Measurements from ENCODE around the gene TOP3B.

The TOP3B gene, protein sequence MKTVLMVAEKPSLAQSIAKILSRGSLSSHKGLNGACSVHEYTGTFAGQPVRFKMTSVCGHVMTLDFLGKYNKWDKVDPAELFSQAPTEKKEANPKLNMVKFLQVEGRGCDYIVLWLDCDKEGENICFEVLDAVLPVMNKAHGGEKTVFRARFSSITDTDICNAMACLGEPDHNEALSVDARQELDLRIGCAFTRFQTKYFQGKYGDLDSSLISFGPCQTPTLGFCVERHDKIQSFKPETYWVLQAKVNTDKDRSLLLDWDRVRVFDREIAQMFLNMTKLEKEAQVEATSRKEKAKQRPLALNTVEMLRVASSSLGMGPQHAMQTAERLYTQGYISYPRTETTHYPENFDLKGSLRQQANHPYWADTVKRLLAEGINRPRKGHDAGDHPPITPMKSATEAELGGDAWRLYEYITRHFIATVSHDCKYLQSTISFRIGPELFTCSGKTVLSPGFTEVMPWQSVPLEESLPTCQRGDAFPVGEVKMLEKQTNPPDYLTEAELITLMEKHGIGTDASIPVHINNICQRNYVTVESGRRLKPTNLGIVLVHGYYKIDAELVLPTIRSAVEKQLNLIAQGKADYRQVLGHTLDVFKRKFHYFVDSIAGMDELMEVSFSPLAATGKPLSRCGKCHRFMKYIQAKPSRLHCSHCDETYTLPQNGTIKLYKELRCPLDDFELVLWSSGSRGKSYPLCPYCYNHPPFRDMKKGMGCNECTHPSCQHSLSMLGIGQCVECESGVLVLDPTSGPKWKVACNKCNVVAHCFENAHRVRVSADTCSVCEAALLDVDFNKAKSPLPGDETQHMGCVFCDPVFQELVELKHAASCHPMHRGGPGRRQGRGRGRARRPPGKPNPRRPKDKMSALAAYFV

DNA sequence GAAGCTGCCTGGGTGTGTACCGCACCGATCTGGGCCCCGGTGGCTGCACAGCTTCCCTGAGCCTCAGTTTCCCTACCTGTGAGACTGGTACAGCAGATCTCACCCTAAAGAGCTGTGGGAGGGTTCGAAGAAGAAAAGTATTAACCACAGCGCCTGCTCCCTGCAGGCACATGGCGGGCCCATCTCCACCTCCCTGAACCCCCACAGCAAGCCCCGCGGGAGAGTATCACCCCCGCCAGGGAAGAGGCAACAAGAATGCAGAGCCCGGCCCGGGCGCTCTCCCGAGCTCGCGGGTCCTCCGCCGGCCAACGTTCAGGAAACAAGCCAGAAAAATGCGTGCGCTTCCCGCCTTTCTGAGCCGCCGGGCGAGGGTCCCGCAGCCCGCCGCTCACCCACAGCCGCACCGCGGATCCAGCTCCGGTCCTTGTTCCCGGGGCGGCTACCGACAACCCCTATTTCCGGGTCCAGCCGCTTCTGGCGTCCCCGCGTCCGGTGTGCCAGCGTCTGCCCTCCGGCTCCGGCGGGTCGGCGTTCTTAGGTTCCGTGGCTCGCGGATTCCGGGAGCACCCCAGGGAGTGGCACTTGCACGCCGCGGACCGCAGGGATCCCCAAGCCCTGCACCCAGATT lies at the start of gene TOP3B:
Gene TOP3B (minus strand): TSS at position 450 of the 628 bp plus-strand sequence. CDS start 7,078 bp downstream, outside the sequence.
- DNase-seq (ENCODE audit: low read depth, low spot score): peak; percentile 88

DNA sequence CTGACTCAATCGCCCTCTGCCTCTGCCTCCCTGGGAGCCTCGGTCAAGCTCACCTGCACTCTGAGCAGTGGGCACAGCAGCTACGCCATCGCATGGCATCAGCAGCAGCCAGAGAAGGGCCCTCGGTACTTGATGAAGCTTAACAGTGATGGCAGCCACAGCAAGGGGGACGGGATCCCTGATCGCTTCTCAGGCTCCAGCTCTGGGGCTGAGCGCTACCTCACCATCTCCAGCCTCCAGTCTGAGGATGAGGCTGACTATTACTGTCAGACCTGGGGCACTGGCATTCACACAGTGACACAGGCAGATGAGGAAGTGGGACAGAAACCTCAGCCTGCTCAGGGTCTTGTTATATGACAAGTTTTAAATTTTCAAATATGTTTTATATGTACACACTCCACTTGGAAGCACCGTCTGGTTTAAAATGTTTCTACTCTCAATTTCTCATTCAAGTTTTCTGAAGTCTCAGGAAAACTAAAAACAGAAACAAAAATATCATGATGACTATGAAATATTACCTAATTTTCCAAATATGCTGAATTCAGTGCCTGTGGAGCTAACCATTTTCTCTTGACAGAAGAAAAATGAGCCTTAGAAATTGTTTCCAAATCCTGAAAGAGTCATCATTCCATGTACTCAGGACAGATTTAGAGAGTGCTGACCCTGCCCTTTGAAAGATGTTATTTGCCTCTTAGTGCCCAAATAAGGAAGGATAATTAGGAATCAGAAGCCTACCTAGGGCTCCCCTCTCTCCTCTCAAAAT lies 48.8 kb upstream of the TOP3B start:
- DNase-seq (ENCODE audit: low read depth, low spot score): no peak

DNA sequence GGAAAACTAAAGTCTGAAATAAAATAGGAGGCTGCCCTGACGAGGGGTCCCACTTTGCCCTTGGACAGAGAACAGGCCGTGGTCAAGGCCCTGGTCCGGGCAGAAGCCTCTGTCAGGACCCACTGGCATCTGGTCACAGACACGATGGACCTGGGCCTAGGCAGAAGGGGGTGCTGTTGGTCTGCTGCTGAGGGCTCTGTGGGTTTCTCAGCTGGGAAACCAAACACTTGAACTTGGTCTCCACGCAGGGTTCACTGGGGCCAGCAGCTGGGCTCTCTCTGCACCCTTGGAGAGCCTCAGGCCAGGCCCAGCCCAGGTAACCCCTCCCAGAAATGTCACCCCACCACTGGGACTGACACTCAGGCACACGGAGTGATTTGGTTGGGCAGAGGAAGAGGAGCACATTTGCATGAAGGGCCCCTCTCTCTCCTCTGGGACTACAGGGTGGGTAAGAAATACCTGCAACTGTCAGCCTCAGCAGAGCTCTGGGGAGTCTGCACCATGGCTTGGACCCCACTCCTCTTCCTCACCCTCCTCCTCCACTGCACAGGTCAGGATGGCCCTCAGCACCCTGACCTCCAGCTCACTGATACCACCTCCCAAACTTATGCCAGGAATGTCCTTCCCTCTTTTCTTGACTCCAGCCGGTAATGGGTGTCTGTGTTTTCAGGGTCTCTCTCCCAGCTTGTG lies 48.1 kb upstream of the TOP3B start:
- DNase-seq (ENCODE audit: low read depth, low spot score): no peak

DNA sequence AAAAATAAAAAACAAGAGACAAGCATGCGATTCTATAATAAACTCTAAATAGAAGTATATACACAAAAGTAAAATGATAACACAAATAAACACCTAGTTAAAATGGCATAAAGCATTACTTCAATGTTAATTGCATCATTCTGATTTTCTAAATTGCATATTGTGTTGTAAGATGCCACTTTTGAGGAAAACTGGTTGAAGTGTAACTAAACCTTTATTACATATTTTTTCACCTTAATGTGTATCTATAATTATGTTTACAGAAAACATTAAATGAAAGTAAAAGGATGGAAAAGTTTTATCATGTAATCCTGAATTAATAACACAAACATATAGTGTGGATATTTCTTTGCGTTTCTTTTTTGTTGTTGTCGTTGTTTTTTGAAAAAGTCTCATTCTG lies 45.4 kb upstream of the TOP3B start:
- DNase-seq (ENCODE audit: low read depth, low spot score): no peak

DNA sequence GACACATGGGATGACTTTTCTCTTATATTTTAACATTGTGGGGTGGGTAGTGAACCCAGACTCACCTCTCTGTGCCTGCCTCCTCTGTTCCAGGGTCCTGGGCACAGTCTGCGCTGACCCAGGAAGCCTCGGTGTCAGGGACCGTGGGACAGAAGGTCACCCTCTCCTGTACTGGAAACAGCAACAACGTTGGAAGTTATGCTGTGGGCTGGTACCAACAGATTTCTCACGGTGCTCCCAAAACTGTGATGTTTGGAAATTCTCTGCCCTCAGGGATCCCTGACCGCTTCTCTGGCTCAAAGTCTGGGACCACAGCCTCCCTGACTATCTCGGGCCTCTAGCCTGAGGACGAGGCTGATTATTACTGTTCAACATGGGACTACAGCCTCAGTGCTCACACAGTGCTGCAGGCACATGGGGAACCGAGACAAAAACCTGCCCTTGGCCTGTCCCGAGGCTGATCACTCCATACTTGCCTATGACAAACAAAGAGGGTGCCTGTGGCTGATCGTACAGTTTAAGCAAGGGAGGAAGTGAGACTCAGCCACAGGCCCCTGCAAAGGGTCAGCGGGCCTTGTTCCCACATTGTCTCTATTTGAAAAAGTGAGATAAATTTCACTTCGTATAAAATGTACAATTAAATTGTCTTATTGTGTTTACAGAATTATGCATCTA lies 43.7 kb upstream of the TOP3B start:
- no peak for DNase-seq (ENCODE audit: low read depth, low spot score)

DNA sequence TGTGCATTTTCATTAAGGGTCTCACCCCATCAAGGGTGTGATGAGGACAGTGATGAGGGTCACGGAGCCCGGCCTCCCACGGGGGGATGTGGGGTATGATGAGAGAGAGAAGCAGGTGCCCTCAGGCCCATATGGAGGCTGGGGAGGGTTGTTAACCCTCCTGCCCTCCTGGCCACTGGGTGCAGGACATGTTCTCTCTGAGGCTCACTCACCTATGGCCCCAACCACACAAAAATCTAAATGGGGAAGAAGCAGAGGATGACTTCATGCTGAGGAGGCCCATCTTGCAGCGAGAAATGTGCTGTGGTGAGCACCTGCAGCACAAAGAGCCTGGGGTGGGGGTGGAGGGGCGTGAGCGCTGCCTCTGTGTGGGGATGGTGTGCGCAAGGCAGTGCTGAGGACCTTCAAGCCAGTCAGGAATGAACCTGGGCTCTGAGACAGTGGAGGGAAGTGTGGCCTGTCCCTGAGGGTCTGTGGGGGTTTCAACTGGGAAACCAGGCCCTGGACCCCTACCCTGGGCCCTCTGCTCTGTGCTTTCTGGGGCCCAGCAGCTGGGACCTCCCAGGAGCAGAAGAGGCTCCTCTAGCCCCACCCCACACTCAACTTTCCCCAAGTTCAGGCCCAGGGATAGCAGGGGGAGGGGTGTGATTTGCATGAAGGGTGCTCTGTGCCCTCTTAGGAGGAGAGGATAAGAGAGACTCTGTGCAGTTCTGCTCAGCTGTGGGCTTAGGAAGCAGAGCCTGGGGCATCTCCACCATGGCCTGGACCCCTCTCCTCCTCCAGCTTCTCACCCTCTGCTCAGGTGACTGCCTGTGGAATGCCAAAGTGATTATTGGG lies 43.0 kb upstream of the TOP3B start:
- DNase-seq (ENCODE audit: low read depth, low spot score): no peak

DNA sequence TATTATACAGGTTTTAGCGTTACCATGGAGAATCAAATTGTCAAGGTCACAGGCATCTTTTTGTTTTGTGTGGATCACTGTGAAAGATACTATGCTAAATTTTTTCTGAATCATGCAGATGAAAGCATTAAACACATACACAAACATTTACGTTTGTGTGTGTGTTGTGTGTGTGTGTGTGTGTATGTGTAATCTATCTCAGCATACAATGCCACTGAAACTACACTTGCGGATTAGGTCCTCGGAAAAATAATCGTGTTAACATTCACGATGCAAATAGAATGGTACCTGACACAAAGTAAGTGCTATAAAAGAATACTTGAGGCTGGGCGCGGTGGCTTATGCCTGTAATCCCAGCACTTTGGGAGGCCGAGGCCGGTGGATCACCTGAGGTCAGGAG lies 41.9 kb upstream of the TOP3B start:
- no peak for DNase-seq (ENCODE audit: low read depth, low spot score)

DNA sequence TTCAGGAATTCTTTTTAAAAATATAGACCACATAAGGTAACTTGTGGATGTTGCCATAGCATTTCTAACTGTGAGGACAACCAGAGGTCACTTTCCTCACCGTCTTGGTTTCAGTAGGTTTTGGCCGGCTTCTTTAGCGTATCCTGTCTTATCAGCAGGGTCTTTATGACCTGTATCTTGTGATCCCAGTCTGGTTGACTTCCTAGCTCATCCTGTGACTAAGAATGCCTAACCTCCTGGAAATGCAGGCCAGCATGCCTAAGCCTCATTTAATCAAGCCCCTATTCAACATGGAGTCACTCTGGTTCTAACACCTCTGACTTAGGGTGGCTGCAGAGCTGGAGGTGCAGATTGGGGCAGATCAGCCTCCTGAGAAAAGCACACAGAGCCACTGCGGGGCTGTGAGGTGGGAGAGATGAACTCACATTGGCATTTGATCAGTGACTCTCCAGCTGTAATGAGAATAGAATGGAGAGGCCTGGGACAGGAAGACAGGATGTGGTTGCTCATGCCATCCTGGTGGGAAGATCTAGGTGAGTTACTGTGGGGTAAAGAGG lies 41.1 kb upstream of the TOP3B start:
- no peak for DNase-seq (ENCODE audit: low read depth, low spot score)

DNA sequence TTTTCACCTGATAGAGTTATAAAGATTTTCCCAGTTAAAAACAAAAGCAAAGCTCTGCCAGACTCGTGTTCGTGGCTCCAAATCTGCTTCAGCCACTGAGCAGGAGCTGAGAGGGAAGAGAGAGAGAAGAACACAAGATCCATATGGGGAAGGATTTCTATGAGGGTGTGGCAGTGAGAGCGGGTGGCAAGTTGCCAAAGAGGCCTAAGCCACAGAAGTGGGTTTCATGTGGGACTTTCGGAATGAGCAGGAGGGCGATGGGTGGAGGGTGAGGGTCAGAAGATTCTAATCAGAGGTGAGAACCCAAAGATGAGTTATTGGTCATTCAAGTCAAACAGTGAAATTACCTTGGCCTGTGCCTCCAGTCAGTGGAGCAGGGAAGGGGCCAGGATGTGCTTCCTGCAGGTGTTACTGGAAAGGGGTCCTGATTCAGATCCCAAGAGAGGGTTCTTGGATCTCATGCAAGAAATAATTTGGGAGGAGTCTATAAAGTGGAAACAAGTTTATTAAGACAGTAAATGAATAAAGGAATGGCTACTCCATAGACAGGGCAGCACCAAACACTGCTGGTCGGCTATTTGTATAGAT lies 40.5 kb upstream of the TOP3B start:
- no peak for DNase-seq (ENCODE audit: low read depth, low spot score)

DNA sequence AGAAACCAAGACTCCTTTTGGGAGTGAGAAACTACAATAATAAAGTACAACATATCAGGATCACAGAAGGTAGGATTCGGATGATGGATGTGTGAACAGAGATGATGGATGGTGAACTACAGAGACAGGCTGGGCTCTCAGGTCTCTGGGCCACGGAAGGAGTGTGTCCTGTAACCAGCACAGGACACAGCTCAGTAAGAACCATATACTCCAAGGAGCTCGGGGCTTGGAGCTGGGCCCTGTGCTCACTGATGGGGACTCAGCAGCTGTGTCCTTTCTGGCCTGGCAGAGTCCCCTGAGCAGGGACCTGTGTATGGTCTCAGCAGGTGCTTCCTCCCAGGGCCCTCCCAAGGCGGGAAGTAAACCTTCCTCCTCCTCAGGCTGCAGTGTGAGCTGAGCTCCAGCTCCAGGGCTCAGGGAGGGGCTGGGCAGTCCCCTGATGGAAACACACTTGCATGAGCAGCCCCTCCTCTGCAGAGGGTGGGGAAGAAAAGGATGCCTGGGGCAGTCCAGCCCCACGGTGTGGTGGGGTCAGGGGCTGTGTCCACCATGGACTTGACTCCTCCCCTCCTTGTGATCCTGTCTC lies 39.8 kb upstream of the TOP3B start:
- DNase-seq (ENCODE audit: low read depth, low spot score): no peak

DNA sequence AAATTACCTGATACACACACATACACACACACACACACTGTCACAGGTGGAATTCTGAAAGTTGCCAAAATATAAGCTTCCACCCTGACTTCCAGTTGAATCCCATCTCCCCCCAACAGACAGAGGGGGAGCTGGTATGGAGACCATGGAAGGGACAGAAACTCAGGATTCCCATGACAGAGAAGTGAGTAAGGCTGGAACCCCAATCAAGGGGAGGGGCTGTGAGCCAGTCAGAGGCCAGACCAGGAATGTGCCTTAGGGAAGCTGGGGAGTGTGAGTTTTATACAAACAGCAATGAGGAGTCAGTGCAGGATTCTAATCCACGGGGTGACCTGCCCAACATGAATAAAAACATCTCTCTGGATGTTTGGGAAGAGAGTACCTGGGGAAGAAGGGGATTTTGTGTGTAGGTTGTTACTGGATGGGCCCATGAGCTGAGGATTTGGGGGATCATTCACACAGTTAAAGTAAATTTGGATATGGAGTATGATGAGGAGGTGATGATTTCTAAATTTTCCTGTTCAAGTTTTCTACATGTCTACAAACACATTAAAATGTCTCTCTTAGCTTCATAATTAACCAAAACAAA lies 38.7 kb upstream of the TOP3B start:
- no peak for DNase-seq (ENCODE audit: low read depth, low spot score)

DNA sequence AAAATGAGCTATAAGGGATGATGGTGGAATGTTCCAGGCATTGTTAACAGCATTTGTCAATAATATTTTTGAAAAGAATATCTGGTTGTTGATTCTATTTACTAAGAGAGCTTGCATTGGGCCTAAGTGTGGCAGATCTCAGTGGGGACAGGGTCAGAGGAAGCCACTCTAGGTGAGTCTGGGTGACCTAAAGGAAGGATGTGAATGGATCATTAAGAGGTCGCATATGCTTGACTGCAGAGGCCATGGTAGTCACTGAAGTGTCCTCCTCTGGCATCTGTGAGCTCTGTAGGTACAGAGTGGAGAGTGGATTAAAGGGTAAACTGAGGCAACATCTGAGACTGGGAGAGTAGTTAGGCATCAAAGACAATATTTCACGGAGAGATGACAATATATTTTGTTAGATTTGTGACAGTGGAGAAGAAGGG lies 37.9 kb upstream of the TOP3B start:
- no peak for DNase-seq (ENCODE audit: low read depth, low spot score)

DNA sequence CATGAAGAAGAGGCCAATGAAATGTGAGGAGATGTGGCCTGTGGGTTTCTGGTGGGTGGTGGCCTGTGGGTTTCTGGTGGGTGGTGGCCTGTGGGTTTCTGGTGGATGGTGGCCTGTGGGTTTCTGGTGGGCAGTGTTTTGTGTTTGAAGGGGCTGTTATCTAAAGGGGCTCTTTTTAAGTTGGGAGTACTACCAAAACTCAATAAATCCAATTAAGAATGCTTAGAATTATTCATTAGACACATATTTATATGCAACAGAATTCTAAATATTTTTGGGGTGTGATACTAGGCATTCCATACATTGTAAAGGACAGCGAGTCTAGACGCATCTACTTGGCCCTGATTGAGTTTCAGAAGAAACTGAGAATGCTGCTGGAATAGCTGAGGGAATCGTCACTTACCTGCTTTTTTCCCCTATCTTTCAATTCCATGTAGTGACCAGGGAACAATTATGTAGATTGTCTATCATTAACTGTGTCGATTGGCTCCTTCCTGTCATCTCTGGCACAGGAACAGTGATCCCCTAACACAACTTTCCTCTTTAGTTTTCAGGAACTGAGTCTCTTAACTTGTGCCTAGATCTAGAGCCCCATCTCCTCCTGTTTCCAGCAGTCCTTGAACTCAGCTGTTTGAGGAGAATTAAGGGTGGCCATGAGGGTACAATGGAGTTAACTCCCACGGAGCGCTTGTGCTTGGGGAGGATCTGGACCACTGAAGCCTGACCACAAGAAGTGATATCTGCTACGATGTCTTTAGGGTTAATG lies 37.3 kb upstream of the TOP3B start:
- no peak for DNase-seq (ENCODE audit: low read depth, low spot score)

DNA sequence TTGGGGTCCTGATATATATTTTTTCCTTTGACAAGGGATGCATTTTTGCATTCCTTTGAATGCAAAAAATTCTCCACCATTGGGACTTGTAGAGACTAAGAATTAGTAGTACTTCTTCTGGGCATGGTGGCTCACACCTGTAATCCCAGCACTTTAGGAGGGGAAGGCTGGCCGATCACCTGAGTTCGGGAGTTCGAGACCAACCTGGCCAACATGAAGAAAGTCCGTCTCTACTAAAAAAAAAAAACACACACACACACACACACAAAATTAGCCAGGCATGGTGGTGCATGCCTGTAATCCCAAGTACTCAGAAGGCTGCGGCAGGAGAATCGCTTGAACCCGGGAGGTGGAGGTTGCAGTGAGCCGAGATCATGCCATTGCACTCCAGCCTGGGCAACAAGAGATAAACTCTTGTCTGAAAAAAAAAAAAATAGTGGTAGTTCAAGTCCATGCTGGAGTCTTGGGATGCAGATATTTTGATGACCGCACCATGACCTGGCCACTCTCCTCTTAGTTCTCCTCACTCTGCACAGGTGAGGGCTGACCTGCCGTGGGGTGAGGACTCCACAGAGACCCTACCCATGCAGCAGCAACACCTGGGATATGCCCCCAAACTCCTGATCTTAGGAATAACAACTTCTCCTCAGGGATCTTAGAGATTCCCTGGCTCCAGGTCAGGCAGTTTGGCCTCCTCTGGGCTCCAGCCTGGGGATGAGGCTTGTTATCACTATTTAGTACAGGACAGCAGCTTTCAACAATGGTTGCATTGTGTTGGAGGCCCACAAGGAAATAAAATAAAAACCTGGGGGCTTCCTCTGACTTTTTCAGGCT lies 36.5 kb upstream of the TOP3B start:
- DNase-seq (ENCODE audit: low read depth, low spot score): no peak

DNA sequence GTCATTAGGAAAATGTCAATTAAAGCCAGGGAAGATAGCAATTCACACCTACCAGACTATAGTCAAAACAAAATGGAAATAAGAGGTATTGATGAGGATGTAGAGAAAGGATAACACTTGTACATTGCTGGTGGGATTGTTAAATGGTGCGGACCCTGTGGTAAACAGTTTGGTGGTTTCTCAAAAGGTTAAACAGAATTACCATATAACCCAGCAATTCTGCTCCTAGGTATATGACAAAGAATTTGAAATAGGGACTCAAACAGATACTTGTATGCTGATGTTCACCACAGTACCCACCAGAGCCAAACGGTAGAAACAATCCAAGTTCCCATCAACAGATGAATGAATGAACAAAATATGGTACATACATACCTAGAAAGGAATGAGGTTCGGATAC lies 33.0 kb upstream of the TOP3B start:
- DNase-seq (ENCODE audit: low read depth, low spot score): no peak

DNA sequence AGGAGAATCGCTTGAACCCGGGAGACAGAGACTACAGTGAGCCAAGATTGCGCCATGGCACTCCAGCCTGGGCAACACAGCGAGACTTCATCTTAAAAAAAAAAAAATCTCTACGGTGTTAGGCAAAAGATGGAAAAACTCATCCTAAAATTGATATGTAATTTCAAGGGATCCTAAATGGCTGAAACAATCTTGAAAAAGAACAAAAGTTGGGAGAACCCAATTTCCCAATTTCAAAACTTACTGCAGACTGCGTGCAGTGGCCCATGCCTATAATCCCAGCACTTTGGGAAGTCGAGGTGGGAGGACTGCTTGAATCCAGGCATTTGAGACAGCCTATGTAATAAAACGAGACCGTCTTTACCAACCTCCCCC lies 31.7 kb upstream of the TOP3B start:
- no peak for DNase-seq (ENCODE audit: low read depth, low spot score)
